SU-DHL-6 (cell line): ENCODE results near the gene DYNLT3.

Experiments used
- EZH2phosphoT487 ChIP-seq: fragments of 200-600 bp; sonication (generic), shearing (Covaris generic); conservative IDR thresholded peaks from 2 replicates; pipeline ENCODE4 v1.6.1; 2018; ENCODE audit warnings: mild to moderate bottlenecking, antibody characterized with exemption, low read length, moderate library complexity, mixed read lengths
- TF ChIP-seq, protein P1 (sequence below): fragments of 200-600 bp; sonication (generic); IDR thresholded peaks from one replicate; pipeline ENCODE4 v1.5.1; 2017; ENCODE audit warnings: antibody characterized with exemption, mild to moderate bottlenecking, low read length, moderate library complexity; ENCODE audit not compliant: insufficient read depth, poor library complexity, severe bottlenecking

GRCh38 chrX:37796310-37796709 lies 51.1 kb downstream of the DYNLT3 start:
- TF ChIP-seq, protein P1, sequence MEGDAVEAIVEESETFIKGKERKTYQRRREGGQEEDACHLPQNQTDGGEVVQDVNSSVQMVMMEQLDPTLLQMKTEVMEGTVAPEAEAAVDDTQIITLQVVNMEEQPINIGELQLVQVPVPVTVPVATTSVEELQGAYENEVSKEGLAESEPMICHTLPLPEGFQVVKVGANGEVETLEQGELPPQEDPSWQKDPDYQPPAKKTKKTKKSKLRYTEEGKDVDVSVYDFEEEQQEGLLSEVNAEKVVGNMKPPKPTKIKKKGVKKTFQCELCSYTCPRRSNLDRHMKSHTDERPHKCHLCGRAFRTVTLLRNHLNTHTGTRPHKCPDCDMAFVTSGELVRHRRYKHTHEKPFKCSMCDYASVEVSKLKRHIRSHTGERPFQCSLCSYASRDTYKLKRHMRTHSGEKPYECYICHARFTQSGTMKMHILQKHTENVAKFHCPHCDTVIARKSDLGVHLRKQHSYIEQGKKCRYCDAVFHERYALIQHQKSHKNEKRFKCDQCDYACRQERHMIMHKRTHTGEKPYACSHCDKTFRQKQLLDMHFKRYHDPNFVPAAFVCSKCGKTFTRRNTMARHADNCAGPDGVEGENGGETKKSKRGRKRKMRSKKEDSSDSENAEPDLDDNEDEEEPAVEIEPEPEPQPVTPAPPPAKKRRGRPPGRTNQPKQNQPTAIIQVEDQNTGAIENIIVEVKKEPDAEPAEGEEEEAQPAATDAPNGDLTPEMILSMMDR, result no peak
- no peak for TF ChIP-seq EZH2phosphoT487
